Endothelial cell of umbilical vein (primary cell): ENCODE data around the gene SLC5A2. TPM values are rescaled to one million over a fixed set of nuclear protein-coding genes. Genes with fewer than 3 reads are reported as not detected.

ENCODE experiments used
- BruUV-seq: library from RNA; stranded (reverse); fragments of 400-500 nt; replicated peaks from 2 replicates; lab custom pipeline; 2021; lab: Mats Ljungman, UMichigan
- CTCF ChIA-PET: fragments of 300-600, 350-600 bp; sonication (Branson Sonifier 250); formaldehyde crosslinking; loops from one replicate; lab custom pipeline; 2021; ENCODE audit warnings: antibody characterized with exemption, inconsistent platforms; lab: Charles Lee
- POLR2A ChIA-PET: fragments of 300-600, 350-600 bp; sonication (Branson Sonifier 250); formaldehyde crosslinking; loops from one replicate; lab custom pipeline; 2021; ENCODE audit warnings: antibody characterized with exemption, inconsistent platforms; lab: Charles Lee
- DNase-seq: peaks from one replicate; pipeline ENCODE4 v3.0.0-alpha.2; 2011; ENCODE audit warnings: low read depth, low spot score
- FAIRE-seq: peaks from 2 replicates; lab custom pipeline; 2011; peaks lifted over from hg19 to GRCh38; lab: Jason Lieb, UNC
- H2AFZ ChIP-seq: 2 replicates; pipeline ENCODE4 v1.6.0; 2012; ENCODE audit warnings: low read depth, low read length, control low read depth, inconsistent platforms
- H3K27ac ChIP-seq: 2 replicates; pipeline ENCODE4 v1.5.1; 2011; ENCODE audit warnings: low read depth, mild to moderate bottlenecking, control low read depth, low read length, moderate library complexity; ENCODE audit not compliant: insufficient read depth
- H3K27me3 ChIP-seq, 2 experiments: 2 replicates each; pipeline versions ENCODE4 v1.6.0 to v1.6.1; 2011; ENCODE audit warnings: low read length in 2 of 2, mixed read lengths in 1 of 2; ENCODE audit not compliant: control insufficient read depth in 2 of 2, insufficient read depth in 2 of 2
- H3K36me3 ChIP-seq, 2 experiments: 2 replicates in 1 of 2; 3 replicates in 1 of 2; pipeline ENCODE4 v1.5.1; 2011; ENCODE audit warnings: low read length in 2 of 2, mild to moderate bottlenecking in 1 of 2, moderate library complexity in 1 of 2; ENCODE audit not compliant: control insufficient read depth in 2 of 2, insufficient read depth in 2 of 2; ENCODE audit errors: extremely low read depth in 1 of 2
- H3K4me1 ChIP-seq: 3 replicates; pipeline ENCODE4 v1.5.1; 2011; ENCODE audit warnings: mild to moderate bottlenecking, low read length; ENCODE audit not compliant: control insufficient read depth, insufficient read depth; ENCODE audit errors: extremely low read depth
- H3K4me2 ChIP-seq: 2 replicates; pipeline ENCODE4 v1.6.1; 2011; ENCODE audit warnings: low read length, control low read depth, mixed read lengths; ENCODE audit not compliant: insufficient read depth
- H3K4me3 ChIP-seq, 3 experiments: fragments of 200-600 bp in 1 of 3; sonication (generic), shearing (Covaris generic) in 1 of 3; replicated peaks in 1 of 3; 2 replicates each; pipeline ENCODE4 v1.5.1; 2011 to 2016; ENCODE audit warnings: control low read depth in 3 of 3, low read length in 3 of 3, mild to moderate bottlenecking in 2 of 3, inconsistent platforms in 1 of 3, low read depth in 1 of 3, moderate library complexity in 1 of 3; ENCODE audit not compliant: insufficient read depth in 1 of 3
- H3K79me2 ChIP-seq: 2 replicates; pipeline ENCODE4 v1.6.0; 2012; ENCODE audit warnings: low read length, inconsistent platforms; ENCODE audit not compliant: control insufficient read depth, insufficient read depth
- H3K9ac ChIP-seq: replicated peaks from 2 replicates; pipeline ENCODE3; 2011; ENCODE audit warnings: low read length, control low read depth; ENCODE audit not compliant: insufficient read depth; ENCODE audit errors: extremely low read depth
- H3K9me1 ChIP-seq: replicated peaks from 3 replicates; pipeline ENCODE4 v1.6.0; 2011; ENCODE audit warnings: mild to moderate bottlenecking, low read length; ENCODE audit not compliant: control insufficient read depth, insufficient read depth; ENCODE audit errors: extremely low read depth
- H3K9me3 ChIP-seq: replicated peaks from 2 replicates; pipeline ENCODE4 v1.5.1; 2012; ENCODE audit warnings: low read length, inconsistent platforms; ENCODE audit not compliant: control insufficient read depth, insufficient read depth
- H4K20me1 ChIP-seq: replicated peaks from 2 replicates; pipeline ENCODE3; 2011; ENCODE audit warnings: mild to moderate bottlenecking, low read length; ENCODE audit not compliant: control insufficient read depth, insufficient read depth; ENCODE audit errors: extremely low read depth
- CTCF ChIP-seq, 2 donors: IDR thresholded peaks; 1 replicate in 1 of 2; 2 replicates in 1 of 2; pipeline ENCODE4 v1.5.1; 2011; ENCODE audit warnings: low read length in 2 of 2, mild to moderate bottlenecking in 2 of 2, moderate library complexity in 2 of 2, control low read depth in 1 of 2, inconsistent platforms in 1 of 2, low read depth in 1 of 2; ENCODE audit not compliant: insufficient read depth in 1 of 2; ENCODE audit errors: extremely low read depth in 1 of 2
- EZH2 ChIP-seq: IDR thresholded peaks from 2 replicates; pipeline ENCODE4 v1.6.1; 2012; ENCODE audit warnings: borderline replicate concordance, low read depth, mild to moderate bottlenecking, moderate library complexity, low read length, inconsistent platforms; ENCODE audit not compliant: severe bottlenecking
- FOS ChIP-seq: IDR thresholded peaks from 2 replicates; pipeline ENCODE4 v1.6.1; 2011; ENCODE audit warnings: mild to moderate bottlenecking, low read length, moderate library complexity, borderline replicate concordance; ENCODE audit not compliant: insufficient read depth
- GATA2 ChIP-seq: IDR thresholded peaks from 2 replicates; pipeline ENCODE4 v1.7.0; 2011; ENCODE audit warnings: low read depth, mild to moderate bottlenecking, moderate library complexity, mixed read lengths, low read length; ENCODE audit not compliant: insufficient read length, insufficient read depth
- JUN ChIP-seq: IDR thresholded peaks from 2 replicates; pipeline ENCODE4 v1.6.1; 2011; ENCODE audit warnings: borderline replicate concordance, low read depth; ENCODE audit not compliant: insufficient read length, insufficient read depth
- MAX ChIP-seq: IDR thresholded peaks from 2 replicates; pipeline ENCODE4 v1.6.1; 2011; ENCODE audit not compliant: insufficient read depth, insufficient read length
- MYC ChIP-seq: IDR thresholded peaks from one replicate; pipeline ENCODE4 v1.6.1; 2011; ENCODE audit warnings: mild to moderate bottlenecking, low read depth, low read length
- POLR2A ChIP-seq: IDR thresholded peaks from 2 replicates; pipeline ENCODE4 v1.6.1; 2012; ENCODE audit warnings: low read depth, mild to moderate bottlenecking, control low read depth, low read length
- POLR2AphosphoS5 ChIP-seq: IDR thresholded peaks from 2 replicates; pipeline ENCODE4 v1.6.1; 2012; ENCODE audit warnings: low read depth, mild to moderate bottlenecking, control low read depth, low read length, moderate library complexity; ENCODE audit not compliant: insufficient read depth
- dilution Hi-C: fragments of 300-500 bp; cut with MboI; formaldehyde crosslinking; loops from one replicate; pipeline ENCODE4 v1.15.0; 2019; ENCODE audit warnings: low sequenced_read_pairs; ENCODE audit not compliant: extremely low pct_ligation_motif_present
- intact Hi-C: fragments of 100-400 bp; cut with micrococcal nuclease; formaldehyde crosslinking; loops from one replicate; pipeline ENCODE4 v1.10.0; 2022
- polyA plus RNA-seq, 4 experiments: library from polyadenylated mRNA; depleted of rRNA in 3 of 4; stranded (reverse) in 3 of 4; unstranded in 1 of 4; fragments of >200 nt; gene quantifications; 2 replicates each; pipeline versions ENCODE4 v1.2.1 to v1.2.3, GENCODE V29; 2011 to 2012; ENCODE audit warnings: missing spikeins in 1 of 4
- total RNA-seq: library from RNA; stranded (reverse); gene quantifications from 2 replicates; pipeline ENCODE4 v1.2.3, GENCODE V29; 2021

The SLC5A2 gene
- total and polyA plus RNA-seq, 2 donors (not counting 3 experiments of a cell fraction or from before 2014, with no cell fraction given) = 0.03 TPM; not detected in 1

GRCh38 chr16:31439519-31439918 lies 43.4 kb upstream of the SLC5A2 start:
- no peak overlapping the region for H3K4me3 ChIP-seq
- TF ChIP-seq MYC (no peak), JUN (no peak), POLR2A (no peak), MAX (no peak), FOS (no peak), EZH2 (no peak), CTCF (IDR thresholded peaks at IDR 0.05; ENCODE audit: extremely low read depth in 1 of 2, insufficient read depth in 1 of 2, low read depth in 1 of 2, low read length in 2 of 2) (no peak), GATA2 (no peak), POLR2AphosphoS5 (no peak)
- H3K9me1 ChIP-seq = no peaks in the 10 kb centered on the region
- H3K27me3 ChIP-seq = peaks cover 3 to 11% of the 10 kb centered on the region in 2 experiments
- FAIRE-seq (no peak), DNase-seq (no peak)
- H3K9me3 ChIP-seq = no peaks in the 10 kb centered on the region
- H3K4me1 ChIP-seq = no peaks in the 10 kb centered on the region
- no peak overlapping the region for H3K4me2 ChIP-seq
- ChIA-PET POLR2A (interaction anchor here (1.1 kb wide), 1 partner anchor 323 kb away, joined by 3 read pairs; no protein-coding TSS in a partner anchor), CTCF (interaction anchor here (1.2 to 2.4 kb wide), 2 partner anchors 9 to 455 kb away, joined by 6 to 7 read pairs; no protein-coding TSS in a partner anchor)
- intact Hi-C loops (no loop called here), dilution Hi-C loops (no loop called here)
- no peak overlapping the region for H3K9ac ChIP-seq
- no peak overlapping the region for H2AFZ ChIP-seq
- H3K79me2 ChIP-seq = no peaks in the 10 kb centered on the region
- H3K36me3 ChIP-seq = no peaks in the 10 kb centered on the region
- H4K20me1 ChIP-seq = no peaks in the 10 kb centered on the region
- no peak overlapping the region for H3K27ac ChIP-seq
- no TSS peak for BruUV-seq
